Hematopoietic multipotent progenitor cell (in vitro differentiated cells): ENCODE data around the gene AMIGO3. TPM values are rescaled to one million over a fixed set of nuclear protein-coding genes. Genes with fewer than 3 reads are reported as not detected.
A peak's percentile ranks its signal among the peaks of the same experiment; 100 is the strongest.

Experiments used
- DNase-seq, 3 donors: peaks; one replicate each; pipeline ENCODE4 v3.0.0-alpha.2; 2011 to 2015; ENCODE audit warnings: low read depth in 2 of 3, low spot score in 2 of 3
- total RNA-seq: library from RNA; depleted of rRNA; stranded (reverse); fragments of >200 nt; gene quantifications from one replicate; pipeline ENCODE4 v1.2.3, GENCODE V29; 2012

Gene AMIGO3
- total RNA-seq, 1 donor = 17.5 TPM

GRCh38 chr3:49725906-49726681 lies 6.6 kb upstream of the AMIGO3 start:
- DNase-seq = no peak

GRCh38 chr3:49724586-49724985 lies 5.1 kb upstream of the AMIGO3 start:
- peak in 2 of 3 donors; percentile 30 to 36 for DNase-seq

- peak; percentile 79 to 94 (median 93) for DNase-seq
These were observed 4.4 kb upstream of the AMIGO3 start, which contains the start of gene GMPPB for GRCh38 chr3:49723628-49724551. Gene GMPPB (minus strand): TSS chr3:49723951. CDS start chr3:49723726, 225 bp downstream.

- peak in 2 of 3 donors; percentile 30 to 37 for DNase-seq
These were observed 3.8 kb upstream of the AMIGO3 start for GRCh38 chr3:49723296-49723627.

GRCh38 chr3:49722896-49723295 lies 3.4 kb upstream of the AMIGO3 start:
- no peak for DNase-seq

- DNase-seq = no peak
These were observed 2.7 kb upstream of the AMIGO3 start for GRCh38 chr3:49721896-49722781.

GRCh38 chr3:49721596-49721895 lies 2.1 kb upstream of the AMIGO3 start:
- no peak for DNase-seq

- no peak for DNase-seq
These were observed 1.5 kb upstream of the AMIGO3 start for GRCh38 chr3:49720855-49721595.

- peak in 1 of 3 donors; percentile 21 for DNase-seq
These were observed 648 bp downstream of the AMIGO3 start for GRCh38 chr3:49718858-49719213.

GRCh38 chr3:49717959-49718857 lies 1.3 kb downstream of the AMIGO3 start:
- DNase-seq = no peak

- DNase-seq = no peak
These were observed 2.1 kb downstream of the AMIGO3 start for GRCh38 chr3:49717211-49717958.

- no peak for DNase-seq
These were observed 2.7 kb downstream of the AMIGO3 start for GRCh38 chr3:49716691-49717210.

- DNase-seq = no peak
These were observed 3.3 kb downstream of the AMIGO3 start for GRCh38 chr3:49716169-49716568.

- DNase-seq = no peak
These were observed 3.8 kb downstream of the AMIGO3 start for GRCh38 chr3:49715611-49716121.

- no peak for DNase-seq
These were observed 4.5 kb downstream of the AMIGO3 start for GRCh38 chr3:49714728-49715550.

GRCh38 chr3:49713336-49714105 lies 6.0 kb downstream of the AMIGO3 start:
- no peak for DNase-seq
